Esophagus squamous epithelium (tissue), 4 donors: ENCODE data around the gene ORM1.

Experiments used
- POLR2A ChIP-seq, 4 donors: fragments of 450-650 bp; IDR thresholded peaks; one replicate each; pipeline ENCODE4 v1.6.1; 2017; ENCODE audit warnings: antibody characterized with exemption in 4 of 4, mild to moderate bottlenecking in 4 of 4, moderate library complexity in 3 of 4
- TF ChIP-seq, protein P1 (sequence below), 6 experiments: fragments of 450-650 bp in 4 of 6; fragments of 200-600 bp in 2 of 6; sonication (generic) in 2 of 6; IDR thresholded peaks; one replicate each; pipeline ENCODE4 v1.5.1; 2016 to 2019; ENCODE audit warnings: antibody characterized with exemption in 6 of 6, mild to moderate bottlenecking in 4 of 6, moderate library complexity in 4 of 6

DNA sequence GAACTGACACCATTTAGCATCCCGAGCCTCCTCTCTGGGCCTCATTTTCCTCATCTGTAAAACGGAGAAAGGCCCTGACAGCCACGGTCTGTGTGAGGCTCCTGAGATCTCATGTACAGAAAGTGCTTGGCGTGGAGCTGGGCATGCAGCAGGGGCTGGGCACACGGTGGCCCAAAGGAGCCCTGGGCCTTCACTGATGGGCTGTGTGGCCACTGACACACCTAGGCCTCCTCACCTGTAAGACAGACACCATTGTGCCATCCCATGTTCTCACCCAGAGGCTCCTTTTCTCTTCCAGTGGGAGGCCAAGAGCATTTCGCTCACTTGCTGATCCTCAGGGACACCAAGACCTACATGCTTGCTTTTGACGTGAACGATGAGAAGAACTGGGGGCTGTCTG, 1.6 kb downstream of the ORM1 start:
- TF ChIP-seq, protein P1, sequence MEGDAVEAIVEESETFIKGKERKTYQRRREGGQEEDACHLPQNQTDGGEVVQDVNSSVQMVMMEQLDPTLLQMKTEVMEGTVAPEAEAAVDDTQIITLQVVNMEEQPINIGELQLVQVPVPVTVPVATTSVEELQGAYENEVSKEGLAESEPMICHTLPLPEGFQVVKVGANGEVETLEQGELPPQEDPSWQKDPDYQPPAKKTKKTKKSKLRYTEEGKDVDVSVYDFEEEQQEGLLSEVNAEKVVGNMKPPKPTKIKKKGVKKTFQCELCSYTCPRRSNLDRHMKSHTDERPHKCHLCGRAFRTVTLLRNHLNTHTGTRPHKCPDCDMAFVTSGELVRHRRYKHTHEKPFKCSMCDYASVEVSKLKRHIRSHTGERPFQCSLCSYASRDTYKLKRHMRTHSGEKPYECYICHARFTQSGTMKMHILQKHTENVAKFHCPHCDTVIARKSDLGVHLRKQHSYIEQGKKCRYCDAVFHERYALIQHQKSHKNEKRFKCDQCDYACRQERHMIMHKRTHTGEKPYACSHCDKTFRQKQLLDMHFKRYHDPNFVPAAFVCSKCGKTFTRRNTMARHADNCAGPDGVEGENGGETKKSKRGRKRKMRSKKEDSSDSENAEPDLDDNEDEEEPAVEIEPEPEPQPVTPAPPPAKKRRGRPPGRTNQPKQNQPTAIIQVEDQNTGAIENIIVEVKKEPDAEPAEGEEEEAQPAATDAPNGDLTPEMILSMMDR (IDR thresholded peaks at IDR 0.05): no peak
- no peak for TF ChIP-seq POLR2A (IDR thresholded peaks at IDR 0.05)
